Activated naive CD8-positive, alpha-beta T cell (primary cell): ENCODE measurements around the gene SYNGR3.

Experiments used
- H3K27ac Mint-ChIP-seq: one replicate; pipeline ENCODE4 v1.8.0; 2021; ENCODE audit warnings: mixed read lengths
- H3K27me3 Mint-ChIP-seq: one replicate; pipeline ENCODE4 v1.8.0; 2021; ENCODE audit warnings: mixed read lengths
- H3K36me3 Mint-ChIP-seq: one replicate; pipeline ENCODE4 v1.8.0; 2021; ENCODE audit warnings: mixed read lengths
- H3K4me1 Mint-ChIP-seq: one replicate; pipeline ENCODE4 v1.8.0; 2021; ENCODE audit warnings: low read depth, mixed read lengths
- H3K4me3 Mint-ChIP-seq: one replicate; pipeline ENCODE4 v1.8.0; 2021; ENCODE audit warnings: mild to moderate bottlenecking, mixed read lengths
- H3K9me3 Mint-ChIP-seq: one replicate; pipeline ENCODE4 v1.8.0; 2021; ENCODE audit warnings: low read depth, mixed read lengths

Gene SYNGR3

GRCh38 chr16:1991948-1992703, 2.4 kb downstream of the SYNGR3 start:
- Mint-ChIP-seq H3K27ac (no peak overlapping the region), H3K36me3 (no peaks in the 10 kb centered on the region), H3K27me3 (peaks cover 5% of the 10 kb centered on the region), H3K4me3 (peak overlapping the region; percentile 27), H3K9me3 (no peaks in the 10 kb centered on the region), H3K4me1 (peaks cover 19% of the 10 kb centered on the region)

GRCh38 chr16:1992704-1993317, 3.0 kb downstream of the SYNGR3 start:
- Mint-ChIP-seq H3K27ac (no peak overlapping the region), H3K9me3 (no peaks in the 10 kb centered on the region), H3K4me1 (peaks cover 19% of the 10 kb centered on the region), H3K36me3 (peaks cover 2% of the 10 kb centered on the region), H3K27me3 (peaks cover 5% of the 10 kb centered on the region), H3K4me3 (no peak overlapping the region)

- peaks cover 2% of the 10 kb centered on the region for H3K36me3 Mint-ChIP-seq
- H3K4me3 Mint-ChIP-seq: no peak overlapping the region
- H3K9me3 Mint-ChIP-seq: no peaks in the 10 kb centered on the region
- H3K4me1 Mint-ChIP-seq: peaks cover 18% of the 10 kb centered on the region
- H3K27me3 Mint-ChIP-seq: peaks cover 3% of the 10 kb centered on the region
- peak overlapping the region; percentile 8 for H3K27ac Mint-ChIP-seq
Measured at GRCh38 chr16:1993731-1994131, 4.0 kb downstream of the SYNGR3 start.

GRCh38 chr16:1997494-1998359, 8.0 kb downstream of the SYNGR3 start:
- Mint-ChIP-seq H3K27ac (no peak overlapping the region), H3K36me3 (peaks cover 4% of the 10 kb centered on the region), H3K4me1 (peaks cover 8% of the 10 kb centered on the region), H3K9me3 (no peaks in the 10 kb centered on the region), H3K4me3 (no peak overlapping the region), H3K27me3 (no peaks in the 10 kb centered on the region)

GRCh38 chr16:1998360-1998835, 8.6 kb downstream of the SYNGR3 start:
- Mint-ChIP-seq H3K27ac (no peak overlapping the region), H3K36me3 (peaks cover 4% of the 10 kb centered on the region), H3K9me3 (no peaks in the 10 kb centered on the region), H3K27me3 (no peaks in the 10 kb centered on the region), H3K4me3 (no peak overlapping the region), H3K4me1 (peaks cover 8% of the 10 kb centered on the region)

GRCh38 chr16:1998852-1999801, 9.4 kb downstream of the SYNGR3 start:
- Mint-ChIP-seq H3K9me3 (no peaks in the 10 kb centered on the region), H3K4me3 (no peak overlapping the region), H3K4me1 (peaks cover 4% of the 10 kb centered on the region), H3K27me3 (no peaks in the 10 kb centered on the region), H3K27ac (no peak overlapping the region), H3K36me3 (peaks cover 4% of the 10 kb centered on the region)

- Mint-ChIP-seq H3K27me3 (no peaks in the 10 kb centered on the region), H3K4me1 (peaks cover 7% of the 10 kb centered on the region), H3K9me3 (no peaks in the 10 kb centered on the region), H3K4me3 (no peak overlapping the region), H3K36me3 (peaks cover 4% of the 10 kb centered on the region), H3K27ac (no peak overlapping the region)
Measured at GRCh38 chr16:1999866-2000514, 10.2 kb downstream of the SYNGR3 start.

- H3K36me3 Mint-ChIP-seq: peaks cover 4% of the 10 kb centered on the region
- no peak overlapping the region for H3K27ac Mint-ChIP-seq
- no peak overlapping the region for H3K4me3 Mint-ChIP-seq
- H3K27me3 Mint-ChIP-seq: no peaks in the 10 kb centered on the region
- no peaks in the 10 kb centered on the region for H3K9me3 Mint-ChIP-seq
- peaks cover 13% of the 10 kb centered on the region for H3K4me1 Mint-ChIP-seq
Measured at GRCh38 chr16:2001035-2001434, 11.3 kb downstream of the SYNGR3 start.

GRCh38 chr16:2001456-2002355, 11.9 kb downstream of the SYNGR3 start:
- Mint-ChIP-seq H3K4me1 (peaks cover 16% of the 10 kb centered on the region), H3K27me3 (no peaks in the 10 kb centered on the region), H3K4me3 (no peak overlapping the region), H3K27ac (no peak overlapping the region), H3K9me3 (no peaks in the 10 kb centered on the region), H3K36me3 (peaks cover 4% of the 10 kb centered on the region)

GRCh38 chr16:2002406-2003230, 12.8 kb downstream of the SYNGR3 start:
- Mint-ChIP-seq H3K4me3 (no peak overlapping the region), H3K9me3 (no peaks in the 10 kb centered on the region), H3K4me1 (peaks cover 22% of the 10 kb centered on the region), H3K36me3 (peaks cover 2% of the 10 kb centered on the region), H3K27ac (no peak overlapping the region), H3K27me3 (no peaks in the 10 kb centered on the region)

- Mint-ChIP-seq H3K27me3 (no peaks in the 10 kb centered on the region), H3K4me1 (peaks cover 28% of the 10 kb centered on the region), H3K4me3 (no peak overlapping the region), H3K36me3 (peaks cover 3% of the 10 kb centered on the region), H3K27ac (no peak overlapping the region), H3K9me3 (no peaks in the 10 kb centered on the region)
Measured at GRCh38 chr16:2003231-2003826, 13.6 kb downstream of the SYNGR3 start.
